ENCODE measurements around the gene KRTAP1-1.

DNA sequence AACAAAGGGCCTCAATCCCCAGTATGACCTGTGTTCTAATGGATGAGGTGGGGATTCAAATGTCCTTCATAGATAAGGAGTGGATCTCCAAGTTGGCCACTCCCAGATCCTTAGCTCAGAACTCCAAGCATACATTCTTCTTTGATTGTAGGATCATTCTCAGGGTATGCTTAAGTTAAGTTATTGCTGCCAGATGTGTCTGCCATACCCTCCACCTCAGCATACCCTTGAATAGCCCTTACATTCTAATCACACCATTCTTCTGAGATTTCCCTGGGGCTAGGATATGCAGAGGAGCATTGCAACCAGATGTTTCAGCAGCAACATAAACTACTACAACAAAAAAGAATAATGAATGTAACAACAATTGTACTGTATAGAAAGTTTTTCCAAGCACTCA lies 26.0 kb upstream of the KRTAP1-1 start:
- TF ChIP-seq, protein P1, sequence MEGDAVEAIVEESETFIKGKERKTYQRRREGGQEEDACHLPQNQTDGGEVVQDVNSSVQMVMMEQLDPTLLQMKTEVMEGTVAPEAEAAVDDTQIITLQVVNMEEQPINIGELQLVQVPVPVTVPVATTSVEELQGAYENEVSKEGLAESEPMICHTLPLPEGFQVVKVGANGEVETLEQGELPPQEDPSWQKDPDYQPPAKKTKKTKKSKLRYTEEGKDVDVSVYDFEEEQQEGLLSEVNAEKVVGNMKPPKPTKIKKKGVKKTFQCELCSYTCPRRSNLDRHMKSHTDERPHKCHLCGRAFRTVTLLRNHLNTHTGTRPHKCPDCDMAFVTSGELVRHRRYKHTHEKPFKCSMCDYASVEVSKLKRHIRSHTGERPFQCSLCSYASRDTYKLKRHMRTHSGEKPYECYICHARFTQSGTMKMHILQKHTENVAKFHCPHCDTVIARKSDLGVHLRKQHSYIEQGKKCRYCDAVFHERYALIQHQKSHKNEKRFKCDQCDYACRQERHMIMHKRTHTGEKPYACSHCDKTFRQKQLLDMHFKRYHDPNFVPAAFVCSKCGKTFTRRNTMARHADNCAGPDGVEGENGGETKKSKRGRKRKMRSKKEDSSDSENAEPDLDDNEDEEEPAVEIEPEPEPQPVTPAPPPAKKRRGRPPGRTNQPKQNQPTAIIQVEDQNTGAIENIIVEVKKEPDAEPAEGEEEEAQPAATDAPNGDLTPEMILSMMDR (IDR thresholded peaks at IDR 0.05): no peak
- TF ChIP-seq TEAD4 (CRISPR knock-in tag; IDR thresholded peaks at IDR 0.05): no peak
- TF ChIP-seq, protein P2, sequence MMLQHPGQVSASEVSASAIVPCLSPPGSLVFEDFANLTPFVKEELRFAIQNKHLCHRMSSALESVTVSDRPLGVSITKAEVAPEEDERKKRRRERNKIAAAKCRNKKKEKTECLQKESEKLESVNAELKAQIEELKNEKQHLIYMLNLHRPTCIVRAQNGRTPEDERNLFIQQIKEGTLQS (CRISPR knock-in tag; conservative IDR thresholded peaks at IDR 0.05): no peak
- TF ChIP-seq, protein P3, sequence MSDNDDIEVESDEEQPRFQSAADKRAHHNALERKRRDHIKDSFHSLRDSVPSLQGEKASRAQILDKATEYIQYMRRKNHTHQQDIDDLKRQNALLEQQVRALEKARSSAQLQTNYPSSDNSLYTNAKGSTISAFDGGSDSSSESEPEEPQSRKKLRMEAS (CRISPR knock-in tag; IDR thresholded peaks at IDR 0.05): no peak
- no peak for TF ChIP-seq ZNF423 (CRISPR knock-in tag; IDR thresholded peaks at IDR 0.05)
- TF ChIP-seq, protein P4, sequence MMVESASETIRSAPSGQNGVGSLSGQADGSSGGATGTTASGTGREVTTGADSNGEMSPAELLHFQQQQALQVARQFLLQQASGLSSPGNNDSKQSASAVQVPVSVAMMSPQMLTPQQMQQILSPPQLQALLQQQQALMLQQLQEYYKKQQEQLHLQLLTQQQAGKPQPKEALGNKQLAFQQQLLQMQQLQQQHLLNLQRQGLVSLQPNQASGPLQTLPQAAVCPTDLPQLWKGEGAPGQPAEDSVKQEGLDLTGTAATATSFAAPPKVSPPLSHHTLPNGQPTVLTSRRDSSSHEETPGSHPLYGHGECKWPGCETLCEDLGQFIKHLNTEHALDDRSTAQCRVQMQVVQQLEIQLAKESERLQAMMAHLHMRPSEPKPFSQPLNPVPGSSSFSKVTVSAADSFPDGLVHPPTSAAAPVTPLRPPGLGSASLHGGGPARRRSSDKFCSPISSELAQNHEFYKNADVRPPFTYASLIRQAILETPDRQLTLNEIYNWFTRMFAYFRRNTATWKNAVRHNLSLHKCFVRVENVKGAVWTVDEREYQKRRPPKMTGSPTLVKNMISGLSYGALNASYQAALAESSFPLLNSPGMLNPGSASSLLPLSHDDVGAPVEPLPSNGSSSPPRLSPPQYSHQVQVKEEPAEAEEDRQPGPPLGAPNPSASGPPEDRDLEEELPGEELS (CRISPR knock-in tag; IDR thresholded peaks at IDR 0.05): no peak
- TF ChIP-seq ETV6 (CRISPR knock-in tag; IDR thresholded peaks at IDR 0.05): no peak
- TF ChIP-seq, protein P5, sequence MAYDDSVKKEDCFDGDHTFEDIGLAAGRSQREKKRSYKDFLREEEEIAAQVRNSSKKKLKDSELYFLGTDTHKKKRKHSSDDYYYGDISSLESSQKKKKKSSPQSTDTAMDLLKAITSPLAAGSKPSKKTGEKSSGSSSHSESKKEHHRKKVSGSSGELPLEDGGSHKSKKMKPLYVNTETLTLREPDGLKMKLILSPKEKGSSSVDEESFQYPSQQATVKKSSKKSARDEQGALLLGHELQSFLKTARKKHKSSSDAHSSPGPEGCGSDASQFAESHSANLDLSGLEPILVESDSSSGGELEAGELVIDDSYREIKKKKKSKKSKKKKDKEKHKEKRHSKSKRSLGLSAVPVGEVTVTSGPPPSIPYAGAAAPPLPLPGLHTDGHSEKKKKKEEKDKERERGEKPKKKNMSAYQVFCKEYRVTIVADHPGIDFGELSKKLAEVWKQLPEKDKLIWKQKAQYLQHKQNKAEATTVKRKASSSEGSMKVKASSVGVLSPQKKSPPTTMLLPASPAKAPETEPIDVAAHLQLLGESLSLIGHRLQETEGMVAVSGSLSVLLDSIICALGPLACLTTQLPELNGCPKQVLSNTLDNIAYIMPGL (CRISPR knock-in tag; IDR thresholded peaks at IDR 0.05): no peak
